ENCODE results near the gene TBX10.

- TF ChIP-seq CTCF (IDR thresholded peaks at IDR 0.05) (no peak), POLR2AphosphoS5 (IDR thresholded peaks at IDR 0.05) (no peak)
These were observed 7.9 kb upstream of the TBX10 start for GRCh38 chr11:67647471-67647870.
